Endodermal cell (in vitro differentiated cells): ENCODE data around the gene SLCO1A2. TPM values are rescaled to one million over a fixed set of nuclear protein-coding genes. Genes with fewer than 3 reads are reported as not detected.

ENCODE experiments used
- DNase-seq: peaks from one replicate; pipeline ENCODE4 v3.0.0-alpha.2; 2017
- H3K27ac ChIP-seq: 2 replicates; pipeline ENCODE4 v1.5.1; 2013; ENCODE audit warnings: mild to moderate bottlenecking, low read depth, low read length, moderate library complexity
- H3K27me3 ChIP-seq: 2 replicates; pipeline ENCODE4 v1.6.1; 2013; ENCODE audit warnings: mild to moderate bottlenecking, low read length, moderate library complexity; ENCODE audit not compliant: insufficient read depth, control insufficient read depth, poor library complexity, severe bottlenecking
- H3K36me3 ChIP-seq: 2 replicates; pipeline ENCODE4 v1.7.0; 2013; ENCODE audit warnings: mild to moderate bottlenecking, low read length, moderate library complexity; ENCODE audit not compliant: control insufficient read depth, insufficient read depth
- H3K4me1 ChIP-seq: one replicate; pipeline ENCODE4 v1.7.0; 2013; ENCODE audit warnings: low read length; ENCODE audit not compliant: control insufficient read depth, insufficient read depth
- H3K4me3 ChIP-seq: 2 replicates; pipeline ENCODE4 v1.5.1; 2013; ENCODE audit warnings: mild to moderate bottlenecking, low read length, moderate library complexity
- H3K9ac ChIP-seq: 2 replicates; pipeline ENCODE4 v1.6.1; 2013; ENCODE audit warnings: mild to moderate bottlenecking, low read length, moderate library complexity; ENCODE audit not compliant: poor library complexity, severe bottlenecking; ENCODE audit errors: extremely low read depth
- H3K9me3 ChIP-seq: 2 replicates; pipeline ENCODE4 v1.6.1; 2013; ENCODE audit warnings: mild to moderate bottlenecking, low read length, moderate library complexity; ENCODE audit not compliant: control insufficient read depth
- H3K27ac Mint-ChIP-seq: 2 replicates; pipeline ENCODE4 v1.8.0; 2020; ENCODE audit warnings: mixed read lengths
- H3K27me3 Mint-ChIP-seq: 2 replicates; pipeline ENCODE4 v1.8.0; 2021; ENCODE audit warnings: mild to moderate bottlenecking, mixed read lengths; ENCODE audit not compliant: insufficient read depth
- H3K36me3 Mint-ChIP-seq: 2 replicates; pipeline ENCODE4 v1.8.0; 2020; ENCODE audit warnings: low read depth, mixed read lengths
- H3K4me1 Mint-ChIP-seq: 2 replicates; pipeline ENCODE4 v1.8.0; 2020; ENCODE audit warnings: mixed read lengths
- H3K4me3 Mint-ChIP-seq: 2 replicates; pipeline ENCODE4 v1.8.0; 2020; ENCODE audit warnings: mild to moderate bottlenecking, moderate library complexity, mixed read lengths
- H3K9me3 Mint-ChIP-seq: 2 replicates; pipeline ENCODE4 v1.8.0; 2020; ENCODE audit warnings: mild to moderate bottlenecking, mixed read lengths
- CTCF ChIP-seq: fragments of 200-600 bp; sonication (generic); conservative IDR thresholded peaks from 2 replicates; pipeline ENCODE4 v1.5.0; 2021; ENCODE audit warnings: antibody characterized with exemption, mild to moderate bottlenecking
- WGBS, 2 experiments: methylation state at CpG; one replicate each; pipeline versions ENCODE4 v1.1.5 to v1.1.7; 2013; ENCODE audit warnings: missing lambda C conversion rate in 2 of 2, mixed read lengths in 1 of 2; ENCODE audit not compliant: insufficient coverage in 1 of 2, insufficient read length in 1 of 2; 5-methylcytosine and 5-hydroxymethylcytosine counted together
- total RNA-seq, 2 donors: library from RNA; stranded (reverse); fragmentation: NEBNext Ultra II Directional in 1 of 2; extraction: Animal tissue kit (Norgen Biotek cat#: 25700) in 1 of 2; gene quantifications; 2 replicates in 1 of 2; 3 replicates in 1 of 2; pipeline ENCODE4 v1.2.1, GENCODE V29; 2021

SLCO1A2 gene
- total RNA-seq, 2 donors from 2014 or later, result 7.3 to 35.4 TPM

- peaks cover 13% of the 10 kb centered on the region for H3K9me3 Mint-ChIP-seq
- no peak for DNase-seq
- peaks cover 17% of the 10 kb centered on the region for H3K4me1 Mint-ChIP-seq
- WGBS, 2 experiments, result 90 to 98% methylated on average over 2 to 3 of the region's 3 CpGs
- peaks cover 18% of the 10 kb centered on the region for H3K9me3 ChIP-seq
- peaks cover 7% of the 10 kb centered on the region for H3K36me3 Mint-ChIP-seq
- H3K27me3 Mint-ChIP-seq, result peaks cover 50% of the 10 kb centered on the region
- H3K4me1 ChIP-seq, result no peaks in the 10 kb centered on the region
- no peak for TF ChIP-seq CTCF
- H3K36me3 ChIP-seq, result no peaks in the 10 kb centered on the region
- no peak overlapping the region for H3K27ac ChIP-seq
- no peak overlapping the region for H3K4me3 ChIP-seq
- H3K9ac ChIP-seq, result no peak overlapping the region
- peaks cover 32% of the 10 kb centered on the region for H3K27me3 ChIP-seq
- H3K27ac Mint-ChIP-seq, result no peak overlapping the region
- H3K4me3 Mint-ChIP-seq, result no peak overlapping the region
These were observed 44.5 kb upstream of the SLCO1A2 start for GRCh38 chr12:21379218-21379617.

DNA sequence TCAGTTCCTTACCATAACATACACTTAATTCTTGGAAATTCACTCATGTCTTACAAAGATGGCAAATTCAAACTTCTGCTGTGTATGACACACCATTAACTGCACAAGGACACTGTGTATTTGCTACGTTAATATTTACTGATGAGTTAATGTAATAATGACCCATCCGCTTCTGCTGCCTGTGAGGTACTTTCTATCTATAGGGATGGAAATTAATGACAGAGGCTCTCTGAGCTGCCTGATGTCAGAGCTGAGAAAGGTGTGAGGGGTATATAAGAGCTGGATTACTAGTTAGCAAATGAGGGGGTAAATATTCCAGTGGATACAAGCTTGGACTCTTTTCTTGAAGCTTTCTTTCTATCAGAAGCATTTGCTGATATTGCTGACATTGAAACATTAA is 37.9 kb upstream of the SLCO1A2 start, which contains the start of gene IAPP:
Gene IAPP (plus strand): TSS at position 301 of the 400 bp plus-strand sequence. CDS start 450 bp downstream, outside the sequence.
- Mint-ChIP-seq H3K36me3 (peaks cover 7% of the 10 kb centered on the region), H3K27ac (no peak within 1 kb of the TSS), H3K27me3 (peaks cover 82% of the 10 kb centered on the region), H3K4me3 (no peak within 1 kb of the TSS), H3K4me1 (peaks cover 22% of the 10 kb centered on the region), H3K9me3 (peaks cover 11% of the 10 kb centered on the region)
- H3K36me3 ChIP-seq, result no peaks in the 10 kb centered on the region
- H3K27me3 ChIP-seq, result peaks cover 78% of the 10 kb centered on the region
- H3K9me3 ChIP-seq, result peaks cover 14% of the 10 kb centered on the region
- H3K9ac ChIP-seq, result no peak within 1 kb of the TSS
- 97 to 100% methylated on average over 1 to 2 of the region's 2 CpGs for whole genome bisulfite sequencing, 2 experiments
- DNase-seq, result no peak
- no peaks in the 10 kb centered on the region for H3K4me1 ChIP-seq
- no peak within 1 kb of the TSS for H3K27ac ChIP-seq
- H3K4me3 ChIP-seq, result no peak within 1 kb of the TSS
- no peak for TF ChIP-seq CTCF

- Histone ChIP-seq H3K27ac (no peak overlapping the region), H3K27me3 (peaks cover 82% of the 10 kb centered on the region), H3K4me1 (no peaks in the 10 kb centered on the region), H3K4me3 (no peak overlapping the region), H3K9ac (no peak overlapping the region), H3K36me3 (no peaks in the 10 kb centered on the region), H3K9me3 (peaks cover 16% of the 10 kb centered on the region)
- Mint-ChIP-seq H3K27me3 (peaks cover 86% of the 10 kb centered on the region), H3K27ac (no peak overlapping the region), H3K4me3 (no peak overlapping the region), H3K9me3 (peaks cover 14% of the 10 kb centered on the region), H3K4me1 (peaks cover 14% of the 10 kb centered on the region), H3K36me3 (peaks cover 10% of the 10 kb centered on the region)
- DNase-seq, result peak; percentile 44
- peak; percentile 28 for TF ChIP-seq CTCF
- WGBS, 2 experiments, result 95% methylated on average over 3 to 7 of the region's 7 CpGs
These were observed 36.2 kb upstream of the SLCO1A2 start for GRCh38 chr12:21370845-21371449.
